ENCODE results near the gene DISC1. TPM values are rescaled to one million over a fixed set of nuclear protein-coding genes. Genes with fewer than 3 reads are reported as not detected.
A peak's percentile ranks its signal among the peaks of the same experiment; 100 is the strongest.

The DISC1 gene
- total RNA-seq, 2 experiments from 2014 or later = 4.8 to 5.0 TPM

DNA sequence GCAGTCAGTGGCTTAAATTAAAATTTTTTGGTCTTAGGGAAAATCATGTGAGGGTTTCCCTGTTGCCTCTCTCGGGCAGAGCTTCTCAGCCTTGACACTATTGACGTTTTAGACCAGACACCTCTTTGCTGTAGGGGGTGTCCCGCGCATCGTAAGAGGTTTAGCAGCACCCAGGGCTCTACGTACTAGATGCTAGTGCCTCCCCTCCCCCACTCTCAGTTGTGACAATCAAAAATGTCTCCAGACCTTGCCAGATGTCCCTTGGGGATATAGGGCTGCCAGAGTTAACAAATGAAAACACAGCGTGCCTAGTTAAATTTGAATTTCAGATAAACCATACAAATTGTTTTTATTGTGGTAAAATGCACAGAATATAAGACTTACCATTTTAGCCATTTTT is 293.3 kb downstream of the DISC1 start:
- CTCF ChIA-PET = interaction anchor here (0.6 to 1.6 kb wide), 3 partner anchors 11 to 52 kb away, joined by 3 to 4 read pairs (median 4); no protein-coding TSS in a partner anchor
- peaks cover 58% of the 10 kb centered on the region for H3K4me1 Mint-ChIP-seq (ENCODE audit: low read depth)
- no peak overlapping the region for H3K4me3 Mint-ChIP-seq
- no peak overlapping the region for H3K27ac Mint-ChIP-seq
- H3K27me3 Mint-ChIP-seq (ENCODE audit: low read depth) = no peaks in the 10 kb centered on the region
- DNase-seq = peak; percentile 69
- H3K36me3 Mint-ChIP-seq (ENCODE audit: low read depth) = no peaks in the 10 kb centered on the region
- intact Hi-C loops (cut with micrococcal nuclease) = loop anchor here (5.0 kb wide), 1 partner anchor 712 kb away; the partner anchor contains the start of gene SIPA1L2
- no peaks in the 10 kb centered on the region for H3K9me3 Mint-ChIP-seq

DNA sequence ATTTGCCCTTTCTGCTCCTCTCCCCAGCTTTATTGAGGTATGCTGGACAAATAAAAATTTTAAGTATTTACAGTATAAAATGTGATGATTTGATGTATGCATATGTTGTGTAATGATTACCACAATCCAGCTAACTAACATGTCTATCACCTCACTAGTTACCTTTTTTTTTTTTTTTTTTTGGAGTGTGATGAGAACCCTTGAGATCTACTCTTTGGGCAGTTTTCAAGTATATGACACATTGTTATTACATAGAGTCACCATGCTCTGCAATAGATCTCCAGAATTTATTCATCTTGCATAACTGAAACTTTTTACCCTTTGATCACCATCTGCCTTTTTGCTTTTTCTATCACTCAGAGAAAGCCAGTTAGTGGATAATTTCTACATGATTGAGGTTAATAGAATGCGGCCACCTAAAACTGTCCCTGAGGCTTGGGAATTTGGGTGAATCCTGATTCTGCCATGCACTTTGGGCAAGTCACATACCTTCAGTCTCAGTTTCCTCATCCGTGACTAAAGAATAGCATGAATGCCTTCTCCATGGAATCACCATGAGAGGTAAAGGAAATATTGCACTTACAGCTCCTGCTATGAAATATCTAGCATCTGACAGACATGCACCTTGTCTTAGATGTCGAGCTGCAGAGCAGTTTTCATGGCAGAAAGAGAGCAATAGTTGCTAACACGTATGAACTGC is 295.2 kb downstream of the DISC1 start:
- CTCF ChIA-PET = interaction anchor here (0.5 to 2.9 kb wide), 2 partner anchors 10 to 138 kb away, joined by 3 to 17 read pairs; no protein-coding TSS in a partner anchor
- no peak overlapping the region for H3K4me3 Mint-ChIP-seq
- no peak overlapping the region for H3K27ac Mint-ChIP-seq
- no peaks in the 10 kb centered on the region for H3K27me3 Mint-ChIP-seq (ENCODE audit: low read depth)
- H3K9me3 Mint-ChIP-seq = no peaks in the 10 kb centered on the region
- H3K4me1 Mint-ChIP-seq (ENCODE audit: low read depth) = peaks cover 45% of the 10 kb centered on the region
- no peak for DNase-seq
- intact Hi-C loops (cut with micrococcal nuclease) = no loop called here
- H3K36me3 Mint-ChIP-seq (ENCODE audit: low read depth) = no peaks in the 10 kb centered on the region

DNA sequence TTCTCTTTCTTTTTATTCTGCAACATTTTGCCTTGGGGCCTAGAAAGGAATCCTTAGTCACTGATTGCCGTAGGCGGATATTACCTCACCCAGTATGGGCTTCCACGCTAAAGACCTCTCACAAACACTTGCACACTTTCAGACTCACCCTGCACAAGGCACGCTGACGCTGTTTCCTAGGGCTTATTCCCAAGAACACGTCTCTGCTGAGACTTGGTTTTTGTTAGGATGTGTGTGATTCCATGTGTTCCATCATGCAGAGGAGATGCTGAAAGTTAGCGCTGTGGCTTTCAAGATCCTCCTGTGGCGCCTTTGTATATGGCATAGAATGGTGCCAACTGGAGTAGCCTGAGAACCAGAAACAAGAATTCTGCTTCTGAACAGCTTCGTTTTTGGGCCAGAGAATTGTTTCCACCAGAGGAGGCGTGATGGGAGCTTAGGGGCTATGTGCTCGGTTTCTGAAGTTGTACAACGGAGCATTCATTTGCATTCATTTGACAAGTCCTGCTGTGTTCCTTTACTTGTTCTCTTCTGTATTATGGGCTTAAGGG is 297.0 kb downstream of the DISC1 start:
- Mint-ChIP-seq H3K36me3 (ENCODE audit: low read depth) (no peaks in the 10 kb centered on the region), H3K4me1 (ENCODE audit: low read depth) (peaks cover 29% of the 10 kb centered on the region), H3K9me3 (no peaks in the 10 kb centered on the region), H3K4me3 (no peak overlapping the region), H3K27ac (no peak overlapping the region), H3K27me3 (ENCODE audit: low read depth) (no peaks in the 10 kb centered on the region)
- DNase-seq = no peak
- CTCF ChIA-PET = interaction anchor here (0.7 to 2.9 kb wide), 2 partner anchors 8 to 204 kb away, joined by 3 to 17 read pairs; no protein-coding TSS in a partner anchor
- intact Hi-C loops (cut with micrococcal nuclease) = no loop called here

DNA sequence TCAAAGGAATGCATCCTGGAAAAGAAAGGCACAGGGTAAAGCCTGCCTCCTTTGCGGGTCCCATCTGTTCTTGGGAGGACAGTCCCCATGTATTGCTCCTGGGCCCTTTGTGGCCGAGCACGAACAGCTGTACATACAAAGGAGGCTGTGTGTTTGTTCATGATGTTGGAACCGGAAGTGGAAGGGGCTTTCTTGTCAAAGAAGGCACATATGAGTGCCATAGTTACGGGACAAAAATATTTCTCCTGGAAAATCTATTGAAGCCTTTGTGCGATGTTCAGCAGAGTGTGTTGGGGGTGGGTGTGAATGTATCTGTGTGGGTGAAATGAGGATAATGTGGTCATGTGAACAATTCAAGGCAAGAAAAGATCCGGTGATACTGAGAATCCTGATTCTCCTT is 297.6 kb downstream of the DISC1 start:
- CTCF ChIA-PET = no interaction called here
- Mint-ChIP-seq H3K36me3 (ENCODE audit: low read depth) (no peaks in the 10 kb centered on the region), H3K4me3 (no peak overlapping the region), H3K9me3 (no peaks in the 10 kb centered on the region), H3K27ac (no peak overlapping the region), H3K27me3 (ENCODE audit: low read depth) (no peaks in the 10 kb centered on the region), H3K4me1 (ENCODE audit: low read depth) (peaks cover 28% of the 10 kb centered on the region)
- DNase-seq = no peak
- intact Hi-C loops (cut with micrococcal nuclease) = no loop called here

DNA sequence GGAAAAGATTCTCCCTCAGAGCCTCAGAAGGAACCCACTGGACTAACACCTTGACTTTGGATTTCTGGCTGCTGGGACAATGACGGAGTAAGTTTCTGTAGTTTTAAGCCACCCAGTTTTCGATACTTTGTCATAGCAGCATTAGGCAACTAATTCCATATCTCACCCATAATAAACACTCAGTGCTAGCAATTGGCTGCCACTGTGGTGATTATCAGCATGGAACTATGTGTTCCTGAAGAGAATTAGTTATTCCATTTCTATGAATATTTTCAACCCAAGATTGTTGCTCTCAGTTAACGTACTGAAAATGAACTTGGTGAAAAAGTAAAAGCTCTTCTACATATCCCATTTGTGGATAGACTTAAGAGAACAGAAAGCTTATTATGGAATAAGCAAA is 299.3 kb downstream of the DISC1 start:
- no peak overlapping the region for H3K27ac Mint-ChIP-seq
- CTCF ChIA-PET = no interaction called here
- H3K9me3 Mint-ChIP-seq = no peaks in the 10 kb centered on the region
- intact Hi-C loops (cut with micrococcal nuclease) = no loop called here
- H3K4me3 Mint-ChIP-seq = no peak overlapping the region
- no peak for DNase-seq
- no peaks in the 10 kb centered on the region for H3K27me3 Mint-ChIP-seq (ENCODE audit: low read depth)
- H3K4me1 Mint-ChIP-seq (ENCODE audit: low read depth) = peaks cover 29% of the 10 kb centered on the region
- H3K36me3 Mint-ChIP-seq (ENCODE audit: low read depth) = no peaks in the 10 kb centered on the region

DNA sequence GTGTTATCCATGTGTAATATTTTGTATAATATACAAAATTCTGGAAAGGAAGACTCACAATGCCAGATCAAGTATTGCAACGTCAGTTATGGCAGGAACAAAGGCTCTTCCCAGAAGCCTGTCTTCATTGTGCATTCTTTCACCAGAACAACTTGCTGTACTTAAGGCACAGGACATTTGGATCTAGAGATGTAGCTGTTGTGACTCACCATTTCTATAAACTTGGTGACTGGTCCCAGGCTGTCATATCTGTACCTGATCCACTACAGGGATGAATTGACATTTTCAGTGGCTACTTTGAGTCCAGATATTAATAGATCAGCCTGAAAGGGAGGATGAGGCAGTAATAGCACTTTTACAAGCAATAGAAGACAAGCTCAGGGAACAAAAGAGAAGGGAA is 299.8 kb downstream of the DISC1 start:
- CTCF ChIA-PET = interaction anchor here (1.2 kb wide), 1 partner anchor 60 kb away, joined by 3 read pairs; no protein-coding TSS in a partner anchor
- intact Hi-C loops (cut with micrococcal nuclease) = no loop called here
- Mint-ChIP-seq H3K27me3 (ENCODE audit: low read depth) (no peaks in the 10 kb centered on the region), H3K4me3 (no peak overlapping the region), H3K9me3 (no peaks in the 10 kb centered on the region), H3K4me1 (ENCODE audit: low read depth) (peaks cover 26% of the 10 kb centered on the region), H3K27ac (no peak overlapping the region), H3K36me3 (ENCODE audit: low read depth) (no peaks in the 10 kb centered on the region)
- no peak for DNase-seq

DNA sequence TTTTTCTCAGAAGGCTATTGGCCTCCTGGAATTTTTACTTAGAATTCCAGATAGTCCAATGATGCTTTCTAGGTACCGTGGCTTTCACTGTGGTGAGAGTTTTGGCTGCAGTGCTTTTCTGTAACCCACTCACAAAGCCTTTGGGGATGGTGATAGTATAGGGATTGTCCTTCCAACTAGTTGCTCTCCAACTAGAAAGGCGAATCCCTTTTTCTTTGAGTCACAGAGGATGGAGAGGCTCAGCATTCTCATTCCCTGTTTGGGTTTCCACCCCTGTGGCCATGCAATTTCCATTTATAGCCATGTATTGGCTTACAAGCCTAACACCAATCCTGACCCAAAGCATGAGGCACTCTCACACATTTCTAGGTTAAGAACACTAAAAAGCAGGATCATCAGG is 300.3 kb downstream of the DISC1 start:
- no peaks in the 10 kb centered on the region for H3K9me3 Mint-ChIP-seq
- H3K27me3 Mint-ChIP-seq (ENCODE audit: low read depth) = no peaks in the 10 kb centered on the region
- no peaks in the 10 kb centered on the region for H3K36me3 Mint-ChIP-seq (ENCODE audit: low read depth)
- intact Hi-C loops (cut with micrococcal nuclease) = no loop called here
- no peak for DNase-seq
- peaks cover 23% of the 10 kb centered on the region for H3K4me1 Mint-ChIP-seq (ENCODE audit: low read depth)
- no peak overlapping the region for H3K4me3 Mint-ChIP-seq
- no peak overlapping the region for H3K27ac Mint-ChIP-seq
- CTCF ChIA-PET = interaction anchor here (1.2 kb wide), 1 partner anchor 61 kb away, joined by 3 read pairs; no protein-coding TSS in a partner anchor

DNA sequence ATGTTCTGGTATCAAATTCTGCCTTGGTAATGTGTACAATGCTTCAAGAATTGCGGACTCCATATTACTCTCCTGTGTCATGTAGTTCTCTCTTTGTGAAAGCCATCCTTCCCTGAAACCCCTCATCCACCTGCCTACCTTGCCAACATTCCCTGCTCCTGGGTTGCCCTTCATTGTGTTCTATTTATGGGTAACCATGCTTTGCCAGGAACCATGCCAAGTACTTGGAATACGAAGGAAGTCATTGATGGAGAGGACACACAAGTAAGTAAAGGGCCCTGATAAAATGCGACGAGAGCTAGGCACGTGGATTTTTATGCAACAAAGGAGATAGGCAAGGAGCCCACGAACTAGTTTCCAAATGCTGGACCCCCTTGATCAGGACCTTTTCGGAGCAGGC is 300.8 kb downstream of the DISC1 start:
- H3K36me3 Mint-ChIP-seq (ENCODE audit: low read depth) = no peaks in the 10 kb centered on the region
- CTCF ChIA-PET = interaction anchor here (1.2 kb wide), 1 partner anchor 61 kb away, joined by 3 read pairs; no protein-coding TSS in a partner anchor
- intact Hi-C loops (cut with micrococcal nuclease) = no loop called here
- peaks cover 22% of the 10 kb centered on the region for H3K4me1 Mint-ChIP-seq (ENCODE audit: low read depth)
- no peak overlapping the region for H3K4me3 Mint-ChIP-seq
- no peak overlapping the region for H3K27ac Mint-ChIP-seq
- H3K9me3 Mint-ChIP-seq = no peaks in the 10 kb centered on the region
- no peaks in the 10 kb centered on the region for H3K27me3 Mint-ChIP-seq (ENCODE audit: low read depth)
- DNase-seq = no peak

DNA sequence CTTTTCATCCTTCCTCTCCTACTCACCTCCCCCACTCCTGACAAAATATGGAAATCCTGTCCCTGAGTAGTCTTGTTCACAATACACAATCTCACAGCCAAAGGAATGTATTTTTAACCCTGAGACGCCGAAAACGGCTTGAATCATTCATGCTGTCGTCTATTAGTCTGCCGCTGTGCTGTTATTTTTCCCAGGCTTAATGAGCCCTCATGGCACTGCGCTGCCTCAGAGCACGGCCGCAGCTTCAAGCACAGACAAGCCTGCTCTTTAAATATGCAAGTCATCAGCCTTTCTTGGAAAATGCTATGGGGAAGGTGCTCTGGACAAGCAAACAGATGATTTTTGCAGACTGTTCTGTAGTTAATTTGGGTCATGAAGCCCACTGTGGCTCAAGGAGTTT is 302.7 kb downstream of the DISC1 start:
- CTCF ChIA-PET = interaction anchor here (5.0 kb wide), 1 partner anchor 62 kb away, joined by 49 read pairs; no protein-coding TSS in a partner anchor

DNA sequence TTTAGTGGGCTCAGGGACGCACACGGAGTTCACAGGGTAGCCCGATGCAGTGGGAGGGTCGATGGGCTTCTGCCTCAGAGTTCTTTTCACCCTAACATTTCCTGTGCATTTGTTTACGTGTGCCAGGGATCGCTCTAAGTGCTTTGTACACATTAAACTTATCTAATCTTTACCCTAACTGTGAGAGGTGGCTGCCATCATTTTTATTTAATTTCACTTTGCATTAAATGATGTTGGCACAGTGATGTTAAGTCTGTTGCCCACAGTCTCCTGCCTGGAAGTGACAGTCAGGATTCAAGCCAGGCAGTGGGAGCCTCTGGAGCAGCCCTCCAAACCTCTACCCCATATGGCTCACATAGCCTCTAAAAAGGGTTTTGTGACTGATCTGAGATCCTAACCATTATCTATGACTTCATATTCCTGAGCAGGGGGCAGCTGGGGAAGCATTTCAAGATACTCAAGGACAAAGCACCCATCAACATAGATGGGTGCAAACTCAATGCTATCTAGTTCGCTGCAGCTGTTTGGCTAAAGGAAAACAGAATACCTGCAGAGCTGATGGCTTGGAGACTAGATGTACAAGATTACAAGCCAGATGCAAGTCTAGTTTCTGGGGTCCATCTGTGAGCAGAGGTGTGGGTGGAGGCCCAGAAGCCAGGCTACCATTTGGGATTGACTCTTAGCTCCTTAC is 303.8 kb downstream of the DISC1 start:
- Mint-ChIP-seq H3K27me3 (ENCODE audit: low read depth) (no peaks in the 10 kb centered on the region), H3K4me3 (no peak overlapping the region), H3K4me1 (ENCODE audit: low read depth) (peaks cover 20% of the 10 kb centered on the region), H3K36me3 (ENCODE audit: low read depth) (no peaks in the 10 kb centered on the region), H3K9me3 (no peaks in the 10 kb centered on the region), H3K27ac (no peak overlapping the region)
- DNase-seq = no peak
- intact Hi-C loops (cut with micrococcal nuclease) = loop anchor here (2.0 kb wide), 1 partner anchor 64 kb away; no protein-coding TSS in a partner anchor
- CTCF ChIA-PET = interaction anchor here (0.9 to 5.0 kb wide), 5 partner anchors 8 to 83 kb away, joined by 3 to 49 read pairs (median 5); no protein-coding TSS in a partner anchor

More for the DNA sequence above, 302.7 kb downstream of the DISC1 start:
- DNase-seq = no peak
- no peaks in the 10 kb centered on the region for H3K36me3 Mint-ChIP-seq (ENCODE audit: low read depth)
- H3K27ac Mint-ChIP-seq = no peak overlapping the region
- peaks cover 20% of the 10 kb centered on the region for H3K4me1 Mint-ChIP-seq (ENCODE audit: low read depth)
- no peaks in the 10 kb centered on the region for H3K9me3 Mint-ChIP-seq
- intact Hi-C loops (cut with micrococcal nuclease) = no loop called here
- no peaks in the 10 kb centered on the region for H3K27me3 Mint-ChIP-seq (ENCODE audit: low read depth)
- no peak overlapping the region for H3K4me3 Mint-ChIP-seq

DNA sequence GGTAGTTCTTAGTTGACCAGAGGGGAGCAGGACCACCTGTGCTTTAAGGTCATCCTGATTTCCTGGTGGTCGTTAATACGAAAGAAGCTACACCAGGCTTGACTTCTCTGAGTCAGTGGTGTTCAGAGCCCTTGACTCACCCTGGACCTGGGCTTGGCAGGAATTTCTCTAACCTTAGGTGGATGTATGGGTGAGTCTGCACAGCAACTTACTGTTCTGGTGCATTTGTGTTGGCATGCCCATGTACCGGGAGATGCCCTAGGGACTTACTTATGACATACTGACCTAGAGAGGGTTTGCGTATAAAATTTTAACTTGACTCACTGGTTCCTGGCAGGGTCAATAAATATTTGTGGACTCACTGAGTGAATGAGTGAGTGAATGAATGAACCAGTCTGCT is 304.6 kb downstream of the DISC1 start:
- no peaks in the 10 kb centered on the region for H3K36me3 Mint-ChIP-seq (ENCODE audit: low read depth)
- no peak for DNase-seq
- no peak overlapping the region for H3K4me3 Mint-ChIP-seq
- H3K27me3 Mint-ChIP-seq (ENCODE audit: low read depth) = no peaks in the 10 kb centered on the region
- intact Hi-C loops (cut with micrococcal nuclease) = loop anchor here (2.0 kb wide), 1 partner anchor 64 kb away; no protein-coding TSS in a partner anchor
- no peak overlapping the region for H3K27ac Mint-ChIP-seq
- CTCF ChIA-PET = interaction anchor here (0.6 to 5.0 kb wide), 16 partner anchors 9 to 1454 kb away, joined by 3 to 49 read pairs (median 5); no protein-coding TSS in a partner anchor
- H3K9me3 Mint-ChIP-seq = no peaks in the 10 kb centered on the region
- peaks cover 20% of the 10 kb centered on the region for H3K4me1 Mint-ChIP-seq (ENCODE audit: low read depth)

DNA sequence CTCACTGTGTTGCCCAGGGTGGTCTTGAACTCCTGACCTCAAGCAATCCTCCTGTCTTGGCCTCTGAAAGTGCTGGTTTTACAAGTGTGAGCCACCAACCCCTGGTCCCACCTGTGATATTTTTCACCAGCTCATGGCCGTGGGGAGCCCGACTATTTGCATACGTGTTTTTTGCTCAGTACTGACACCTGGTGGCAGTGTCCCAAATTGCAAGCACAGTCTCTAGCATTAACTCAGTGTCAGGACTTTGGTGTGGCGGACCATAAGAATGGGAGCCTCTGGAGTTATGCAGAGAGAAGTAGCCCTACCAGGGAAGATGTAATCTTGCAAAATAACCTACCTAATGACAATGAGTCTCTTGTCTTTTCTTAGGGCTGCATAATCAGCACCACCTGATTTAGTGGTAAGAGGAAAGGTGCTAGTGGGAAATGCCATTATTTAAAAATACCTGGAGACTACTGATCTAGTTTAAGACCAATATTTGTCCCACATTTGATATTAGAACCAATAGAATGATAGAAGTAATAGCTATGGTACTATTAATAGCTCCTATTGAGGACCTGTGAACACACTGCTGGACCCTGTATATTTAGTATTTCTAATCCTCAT is 305.4 kb downstream of the DISC1 start:
- H3K27me3 Mint-ChIP-seq (ENCODE audit: low read depth) = no peaks in the 10 kb centered on the region
- no peaks in the 10 kb centered on the region for H3K9me3 Mint-ChIP-seq
- peaks cover 20% of the 10 kb centered on the region for H3K4me1 Mint-ChIP-seq (ENCODE audit: low read depth)
- no peaks in the 10 kb centered on the region for H3K36me3 Mint-ChIP-seq (ENCODE audit: low read depth)
- intact Hi-C loops (cut with micrococcal nuclease) = loop anchor here (2.0 kb wide), 1 partner anchor 65 kb away; no protein-coding TSS in a partner anchor
- H3K27ac Mint-ChIP-seq = no peak overlapping the region
- peak; percentile 70 for DNase-seq
- CTCF ChIA-PET = interaction anchor here (0.7 to 5.0 kb wide), 17 partner anchors 9 to 1453 kb away, joined by 3 to 49 read pairs (median 5); no protein-coding TSS in a partner anchor
- no peak overlapping the region for H3K4me3 Mint-ChIP-seq
